HEK293 (cell line): ENCODE data around the gene BBLN.
A peak's percentile ranks its signal among the peaks of the same experiment; 100 is the strongest.

ENCODE experiments used
- CTCF ChIA-PET: fragments of 350-600 bp; formaldehyde crosslinking; extraction: SDS; loops from one replicate; lab custom pipeline; 2021; ENCODE audit warnings: antibody characterized with exemption; lab: Yijun Ruan, JAX
- POLR2A ChIA-PET: fragments of 300-600 bp; formaldehyde crosslinking; extraction: SDS; loops from one replicate; lab custom pipeline; 2020; ENCODE audit warnings: antibody characterized with exemption, inconsistent platforms; lab: Yijun Ruan, JAX
- H3K27ac ChIP-seq: fragments of 200-500 bp; sonication (Bioruptor generic); 2 replicates; pipeline ENCODE4 v1.5.1; 2014; ENCODE audit warnings: low read depth, low read length, control low read depth, inconsistent platforms; ENCODE audit errors: extremely low read depth
- H3K36me3 ChIP-seq, 2 experiments: fragments of 200-500 bp in 1 of 2; sonication (Bioruptor generic) in 1 of 2; 1 replicate in 1 of 2; 2 replicates in 1 of 2; pipeline ENCODE4 v1.5.1; 2014 to 2017; ENCODE audit warnings: inconsistent platforms in 2 of 2, low read length in 2 of 2; ENCODE audit not compliant: control insufficient read depth in 2 of 2, insufficient read depth in 1 of 2
- H3K4me1 ChIP-seq: fragments of 200-500 bp; sonication (Bioruptor generic); 2 replicates; pipeline ENCODE4 v1.5.1; 2014; ENCODE audit warnings: mild to moderate bottlenecking, low read length, inconsistent platforms; ENCODE audit not compliant: control insufficient read depth, insufficient read depth
- H3K4me3 ChIP-seq: 2 replicates; pipeline ENCODE4 v1.5.1; 2011; ENCODE audit warnings: low read depth, mild to moderate bottlenecking, control low read depth, low read length, moderate library complexity
- H3K9me3 ChIP-seq: fragments of 200-500 bp; sonication (Bioruptor generic); 2 replicates; pipeline ENCODE4 v1.5.1; 2014; ENCODE audit warnings: low read depth, low read length, inconsistent platforms; ENCODE audit not compliant: control insufficient read depth, insufficient read depth
- EGR2 ChIP-seq: fragments of 450-650 bp; formaldehyde crosslinking; IDR thresholded peaks from 2 replicates; pipeline ENCODE4 v1.5.1; 2016; ENCODE audit warnings: low read depth, missing biosample characterization, missing genetic modification characterization
- FEZF1 ChIP-seq: fragments of 450-650 bp; formaldehyde crosslinking; IDR thresholded peaks from 2 replicates; pipeline ENCODE4 v1.5.1; 2016; ENCODE audit warnings: missing biosample characterization, missing genetic modification characterization
- SP7 ChIP-seq: fragments of 450-650 bp; formaldehyde crosslinking; IDR thresholded peaks from 2 replicates; pipeline ENCODE4 v1.5.1; 2016; ENCODE audit warnings: missing biosample characterization, missing genetic modification characterization
- ZEB2 ChIP-seq: fragments of 450-650 bp; formaldehyde crosslinking; IDR thresholded peaks from 2 replicates; pipeline ENCODE4 v1.5.1; 2016; ENCODE audit warnings: missing biosample characterization, missing genetic modification characterization
- ZFHX2 ChIP-seq: fragments of 450-650 bp; formaldehyde crosslinking; conservative IDR thresholded peaks from 2 replicates; pipeline ENCODE4 v1.5.1; 2016; ENCODE audit warnings: missing biosample characterization, missing genetic modification characterization
- ZFP37 ChIP-seq: fragments of 450-650 bp; formaldehyde crosslinking; IDR thresholded peaks from 2 replicates; pipeline ENCODE4 v1.5.1; 2016; ENCODE audit warnings: missing biosample characterization, missing genetic modification characterization
- ZNF19 ChIP-seq: fragments of 450-650 bp; formaldehyde crosslinking; IDR thresholded peaks from 2 replicates; pipeline ENCODE4; 2016; ENCODE audit warnings: missing biosample characterization, missing genetic modification characterization, low read depth
- ZNF521 ChIP-seq: fragments of 450-650 bp; formaldehyde crosslinking; IDR thresholded peaks from 2 replicates; pipeline ENCODE4 v1.5.1; 2017; ENCODE audit warnings: missing biosample characterization, mild to moderate bottlenecking, missing genetic modification characterization
- ZNF549 ChIP-seq: fragments of 450-650 bp; IDR thresholded peaks from 2 replicates; pipeline ENCODE4 v1.5.1; 2018; ENCODE audit warnings: missing biosample characterization, missing genetic modification characterization, mild to moderate bottlenecking, inconsistent platforms, moderate library complexity
- ZNF596 ChIP-seq: fragments of 450-650 bp; IDR thresholded peaks from 2 replicates; pipeline ENCODE4 v1.5.0; 2018; ENCODE audit warnings: missing biosample characterization, mild to moderate bottlenecking, missing genetic modification characterization, moderate library complexity
- ZNF843 ChIP-seq: fragments of 450-650 bp; formaldehyde crosslinking; IDR thresholded peaks from 2 replicates; pipeline ENCODE4 v1.5.1; 2016; ENCODE audit warnings: missing biosample characterization, missing genetic modification characterization
- ZSCAN30 ChIP-seq: fragments of 450-650 bp; IDR thresholded peaks from 2 replicates; pipeline ENCODE4 v1.5.1; 2018; ENCODE audit warnings: missing biosample characterization, mild to moderate bottlenecking, missing genetic modification characterization, moderate library complexity
- TF ChIP-seq, protein P1 (sequence below): fragments of 450-650 bp; formaldehyde crosslinking; IDR thresholded peaks from 2 replicates; pipeline ENCODE4 v1.5.1; 2017; ENCODE audit warnings: missing biosample characterization, missing genetic modification characterization
- TF ChIP-seq, protein P2 (sequence below): fragments of 450-650 bp; formaldehyde crosslinking; IDR thresholded peaks from 2 replicates; pipeline ENCODE4 v1.5.1; 2017; ENCODE audit warnings: missing biosample characterization, missing genetic modification characterization
- TF ChIP-seq, protein P3 (sequence below): fragments of 450-650 bp; formaldehyde crosslinking; IDR thresholded peaks from 2 replicates; pipeline ENCODE4; 2016; ENCODE audit warnings: missing biosample characterization, missing genetic modification characterization
- TF ChIP-seq, protein P4 (sequence below): fragments of 450-650 bp; formaldehyde crosslinking; optimal IDR thresholded peaks from 2 replicates; pipeline ENCODE3; 2016; ENCODE audit warnings: missing biosample characterization, mild to moderate bottlenecking, missing genetic modification characterization
- TF ChIP-seq, protein P5 (sequence below): fragments of 450-650 bp; formaldehyde crosslinking; IDR thresholded peaks from 2 replicates; pipeline ENCODE4 v1.5.0; 2017; ENCODE audit warnings: missing biosample characterization, missing genetic modification characterization, borderline replicate concordance
- TF ChIP-seq, protein P6 (sequence below): fragments of 450-650 bp; formaldehyde crosslinking; IDR thresholded peaks from 2 replicates; pipeline ENCODE4 v1.5.1; 2016; ENCODE audit warnings: missing biosample characterization, missing genetic modification characterization
- TF ChIP-seq, protein P7 (sequence below): fragments of 450-650 bp; formaldehyde crosslinking; IDR thresholded peaks from 2 replicates; pipeline ENCODE4 v1.5.1; 2016; ENCODE audit warnings: missing biosample characterization, missing genetic modification characterization
- TF ChIP-seq, protein P8 (sequence below): fragments of 450-650 bp; formaldehyde crosslinking; IDR thresholded peaks from 2 replicates; pipeline ENCODE4 v1.5.1; 2016; ENCODE audit warnings: missing biosample characterization, missing genetic modification characterization
- TF ChIP-seq, protein P9 (sequence below): fragments of 450-650 bp; formaldehyde crosslinking; IDR thresholded peaks from 2 replicates; pipeline ENCODE4 v1.5.1; 2017; ENCODE audit warnings: missing biosample characterization, missing genetic modification characterization

The BBLN gene

DNA sequence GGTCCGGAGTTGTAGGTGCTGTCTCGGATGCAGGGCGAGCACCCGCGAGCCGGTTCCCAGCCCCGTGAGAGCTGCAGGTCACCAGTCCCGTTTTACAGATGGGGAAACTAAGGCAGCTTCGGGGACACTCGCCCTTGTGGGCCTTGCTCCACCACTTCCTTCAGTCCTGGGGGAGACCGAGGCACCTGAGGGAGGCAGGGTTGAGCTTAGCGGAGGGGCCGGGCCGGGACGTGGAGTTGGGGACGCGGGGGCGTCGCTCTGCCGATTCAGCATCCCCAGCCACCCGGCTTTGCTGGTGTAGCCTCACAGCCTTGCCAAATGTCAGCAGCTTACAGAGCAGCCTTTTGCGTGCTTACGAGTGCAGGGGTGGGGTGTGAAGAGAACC lies 530 bp downstream of the BBLN start:
- ChIA-PET POLR2A (interaction anchor here (0.6 to 3.9 kb wide), 16 partner anchors 9 to 343 kb away, joined by 3 to 30 read pairs (median 4); partner anchors contain the start of genes CIZ1, GOLGA2, NAIF1 and SLC25A25), CTCF (interaction anchor here (1.0 kb wide), 1 partner anchor 43 kb away, joined by 3 read pairs; no protein-coding TSS in a partner anchor)
- Histone ChIP-seq H3K9me3 (no peaks in the 10 kb centered on the region), H3K4me1 (no peaks in the 10 kb centered on the region), H3K4me3 (peak overlapping the region; percentile 60), H3K27ac (no peak overlapping the region; the same call in 1 of the 2 replicates), H3K36me3 (peaks cover 0 to 32% of the 10 kb centered on the region in 2 experiments; a peak in 2 of 3 replicates)
- TF ChIP-seq ZEB2 (tag by site-specific recombination) (peak; percentile 10; the same call in 1 of the 2 replicates), ZFP37 (tag by site-specific recombination) (no peak), FEZF1 (tag by site-specific recombination) (no peak), ZNF19 (no peak), ZSCAN30 (tag by site-specific recombination) (0 out of 2 replicates have a peak, but pooled peaks have one; percentile 2), ZNF843 (tag by site-specific recombination) (no peak), ZNF521 (tag by site-specific recombination) (no peak), ZFHX2 (peak; percentile 49; the same call in 1 of the 2 replicates), ZNF596 (no peak), SP7 (tag by site-specific recombination) (no peak), EGR2 (tag by site-specific recombination) (peak; percentile 31; the same call in 1 of the 2 replicates), ZNF549 (tag by site-specific recombination) (no peak)
- TF ChIP-seq, protein P1, sequence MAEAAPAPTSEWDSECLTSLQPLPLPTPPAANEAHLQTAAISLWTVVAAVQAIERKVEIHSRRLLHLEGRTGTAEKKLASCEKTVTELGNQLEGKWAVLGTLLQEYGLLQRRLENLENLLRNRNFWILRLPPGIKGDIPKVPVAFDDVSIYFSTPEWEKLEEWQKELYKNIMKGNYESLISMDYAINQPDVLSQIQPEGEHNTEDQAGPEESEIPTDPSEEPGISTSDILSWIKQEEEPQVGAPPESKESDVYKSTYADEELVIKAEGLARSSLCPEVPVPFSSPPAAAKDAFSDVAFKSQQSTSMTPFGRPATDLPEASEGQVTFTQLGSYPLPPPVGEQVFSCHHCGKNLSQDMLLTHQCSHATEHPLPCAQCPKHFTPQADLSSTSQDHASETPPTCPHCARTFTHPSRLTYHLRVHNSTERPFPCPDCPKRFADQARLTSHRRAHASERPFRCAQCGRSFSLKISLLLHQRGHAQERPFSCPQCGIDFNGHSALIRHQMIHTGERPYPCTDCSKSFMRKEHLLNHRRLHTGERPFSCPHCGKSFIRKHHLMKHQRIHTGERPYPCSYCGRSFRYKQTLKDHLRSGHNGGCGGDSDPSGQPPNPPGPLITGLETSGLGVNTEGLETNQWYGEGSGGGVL (tag by site-specific recombination), result no peak
- TF ChIP-seq, protein P2, sequence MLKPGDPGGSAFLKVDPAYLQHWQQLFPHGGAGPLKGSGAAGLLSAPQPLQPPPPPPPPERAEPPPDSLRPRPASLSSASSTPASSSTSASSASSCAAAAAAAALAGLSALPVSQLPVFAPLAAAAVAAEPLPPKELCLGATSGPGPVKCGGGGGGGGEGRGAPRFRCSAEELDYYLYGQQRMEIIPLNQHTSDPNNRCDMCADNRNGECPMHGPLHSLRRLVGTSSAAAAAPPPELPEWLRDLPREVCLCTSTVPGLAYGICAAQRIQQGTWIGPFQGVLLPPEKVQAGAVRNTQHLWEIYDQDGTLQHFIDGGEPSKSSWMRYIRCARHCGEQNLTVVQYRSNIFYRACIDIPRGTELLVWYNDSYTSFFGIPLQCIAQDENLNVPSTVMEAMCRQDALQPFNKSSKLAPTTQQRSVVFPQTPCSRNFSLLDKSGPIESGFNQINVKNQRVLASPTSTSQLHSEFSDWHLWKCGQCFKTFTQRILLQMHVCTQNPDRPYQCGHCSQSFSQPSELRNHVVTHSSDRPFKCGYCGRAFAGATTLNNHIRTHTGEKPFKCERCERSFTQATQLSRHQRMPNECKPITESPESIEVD (tag by site-specific recombination), result no peak
- TF ChIP-seq, protein P3, sequence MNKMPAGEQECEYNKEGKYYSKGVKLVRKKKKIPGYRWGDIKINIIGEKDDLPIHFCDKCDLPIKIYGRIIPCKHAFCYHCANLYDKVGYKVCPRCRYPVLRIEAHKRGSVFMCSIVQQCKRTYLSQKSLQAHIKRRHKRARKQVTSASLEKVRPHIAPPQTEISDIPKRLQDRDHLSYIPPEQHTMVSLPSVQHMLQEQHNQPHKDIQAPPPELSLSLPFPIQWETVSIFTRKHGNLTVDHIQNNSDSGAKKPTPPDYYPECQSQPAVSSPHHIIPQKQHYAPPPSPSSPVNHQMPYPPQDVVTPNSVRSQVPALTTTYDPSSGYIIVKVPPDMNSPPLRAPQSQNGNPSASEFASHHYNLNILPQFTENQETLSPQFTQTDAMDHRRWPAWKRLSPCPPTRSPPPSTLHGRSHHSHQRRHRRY (tag by site-specific recombination), result no peak
- TF ChIP-seq, protein P4, sequence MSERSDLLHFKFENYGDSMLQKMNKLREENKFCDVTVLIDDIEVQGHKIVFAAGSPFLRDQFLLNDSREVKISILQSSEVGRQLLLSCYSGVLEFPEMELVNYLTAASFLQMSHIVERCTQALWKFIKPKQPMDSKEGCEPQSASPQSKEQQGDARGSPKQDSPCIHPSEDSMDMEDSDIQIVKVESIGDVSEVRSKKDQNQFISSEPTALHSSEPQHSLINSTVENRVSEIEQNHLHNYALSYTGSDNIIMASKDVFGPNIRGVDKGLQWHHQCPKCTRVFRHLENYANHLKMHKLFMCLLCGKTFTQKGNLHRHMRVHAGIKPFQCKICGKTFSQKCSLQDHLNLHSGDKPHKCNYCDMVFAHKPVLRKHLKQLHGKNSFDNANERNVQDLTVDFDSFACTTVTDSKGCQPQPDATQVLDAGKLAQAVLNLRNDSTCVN, result peak; percentile 51
- TF ChIP-seq, protein P5, sequence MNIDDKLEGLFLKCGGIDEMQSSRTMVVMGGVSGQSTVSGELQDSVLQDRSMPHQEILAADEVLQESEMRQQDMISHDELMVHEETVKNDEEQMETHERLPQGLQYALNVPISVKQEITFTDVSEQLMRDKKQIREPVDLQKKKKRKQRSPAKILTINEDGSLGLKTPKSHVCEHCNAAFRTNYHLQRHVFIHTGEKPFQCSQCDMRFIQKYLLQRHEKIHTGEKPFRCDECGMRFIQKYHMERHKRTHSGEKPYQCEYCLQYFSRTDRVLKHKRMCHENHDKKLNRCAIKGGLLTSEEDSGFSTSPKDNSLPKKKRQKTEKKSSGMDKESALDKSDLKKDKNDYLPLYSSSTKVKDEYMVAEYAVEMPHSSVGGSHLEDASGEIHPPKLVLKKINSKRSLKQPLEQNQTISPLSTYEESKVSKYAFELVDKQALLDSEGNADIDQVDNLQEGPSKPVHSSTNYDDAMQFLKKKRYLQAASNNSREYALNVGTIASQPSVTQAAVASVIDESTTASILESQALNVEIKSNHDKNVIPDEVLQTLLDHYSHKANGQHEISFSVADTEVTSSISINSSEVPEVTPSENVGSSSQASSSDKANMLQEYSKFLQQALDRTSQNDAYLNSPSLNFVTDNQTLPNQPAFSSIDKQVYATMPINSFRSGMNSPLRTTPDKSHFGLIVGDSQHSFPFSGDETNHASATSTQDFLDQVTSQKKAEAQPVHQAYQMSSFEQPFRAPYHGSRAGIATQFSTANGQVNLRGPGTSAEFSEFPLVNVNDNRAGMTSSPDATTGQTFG (tag by site-specific recombination), result no peak
- TF ChIP-seq, protein P6, sequence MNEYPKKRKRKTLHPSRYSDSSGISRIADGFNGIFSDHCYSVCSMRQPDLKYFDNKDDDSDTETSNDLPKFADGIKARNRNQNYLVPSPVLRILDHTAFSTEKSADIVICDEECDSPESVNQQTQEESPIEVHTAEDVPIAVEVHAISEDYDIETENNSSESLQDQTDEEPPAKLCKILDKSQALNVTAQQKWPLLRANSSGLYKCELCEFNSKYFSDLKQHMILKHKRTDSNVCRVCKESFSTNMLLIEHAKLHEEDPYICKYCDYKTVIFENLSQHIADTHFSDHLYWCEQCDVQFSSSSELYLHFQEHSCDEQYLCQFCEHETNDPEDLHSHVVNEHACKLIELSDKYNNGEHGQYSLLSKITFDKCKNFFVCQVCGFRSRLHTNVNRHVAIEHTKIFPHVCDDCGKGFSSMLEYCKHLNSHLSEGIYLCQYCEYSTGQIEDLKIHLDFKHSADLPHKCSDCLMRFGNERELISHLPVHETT (tag by site-specific recombination), result no peak
- TF ChIP-seq, protein P7, sequence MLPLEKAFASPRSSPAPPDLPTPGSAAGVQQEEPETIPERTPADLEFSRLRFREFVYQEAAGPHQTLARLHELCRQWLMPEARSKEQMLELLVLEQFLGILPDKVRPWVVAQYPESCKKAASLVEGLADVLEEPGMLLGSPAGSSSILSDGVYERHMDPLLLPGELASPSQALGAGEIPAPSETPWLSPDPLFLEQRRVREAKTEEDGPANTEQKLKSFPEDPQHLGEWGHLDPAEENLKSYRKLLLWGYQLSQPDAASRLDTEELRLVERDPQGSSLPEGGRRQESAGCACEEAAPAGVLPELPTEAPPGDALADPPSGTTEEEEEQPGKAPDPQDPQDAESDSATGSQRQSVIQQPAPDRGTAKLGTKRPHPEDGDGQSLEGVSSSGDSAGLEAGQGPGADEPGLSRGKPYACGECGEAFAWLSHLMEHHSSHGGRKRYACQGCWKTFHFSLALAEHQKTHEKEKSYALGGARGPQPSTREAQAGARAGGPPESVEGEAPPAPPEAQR (tag by site-specific recombination), result no peak
- TF ChIP-seq, protein P8, sequence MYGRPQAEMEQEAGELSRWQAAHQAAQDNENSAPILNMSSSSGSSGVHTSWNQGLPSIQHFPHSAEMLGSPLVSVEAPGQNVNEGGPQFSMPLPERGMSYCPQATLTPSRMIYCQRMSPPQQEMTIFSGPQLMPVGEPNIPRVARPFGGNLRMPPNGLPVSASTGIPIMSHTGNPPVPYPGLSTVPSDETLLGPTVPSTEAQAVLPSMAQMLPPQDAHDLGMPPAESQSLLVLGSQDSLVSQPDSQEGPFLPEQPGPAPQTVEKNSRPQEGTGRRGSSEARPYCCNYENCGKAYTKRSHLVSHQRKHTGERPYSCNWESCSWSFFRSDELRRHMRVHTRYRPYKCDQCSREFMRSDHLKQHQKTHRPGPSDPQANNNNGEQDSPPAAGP (tag by site-specific recombination), result 0 out of 2 replicates have a peak, but pooled peaks have one; percentile 6
- TF ChIP-seq, protein P9, sequence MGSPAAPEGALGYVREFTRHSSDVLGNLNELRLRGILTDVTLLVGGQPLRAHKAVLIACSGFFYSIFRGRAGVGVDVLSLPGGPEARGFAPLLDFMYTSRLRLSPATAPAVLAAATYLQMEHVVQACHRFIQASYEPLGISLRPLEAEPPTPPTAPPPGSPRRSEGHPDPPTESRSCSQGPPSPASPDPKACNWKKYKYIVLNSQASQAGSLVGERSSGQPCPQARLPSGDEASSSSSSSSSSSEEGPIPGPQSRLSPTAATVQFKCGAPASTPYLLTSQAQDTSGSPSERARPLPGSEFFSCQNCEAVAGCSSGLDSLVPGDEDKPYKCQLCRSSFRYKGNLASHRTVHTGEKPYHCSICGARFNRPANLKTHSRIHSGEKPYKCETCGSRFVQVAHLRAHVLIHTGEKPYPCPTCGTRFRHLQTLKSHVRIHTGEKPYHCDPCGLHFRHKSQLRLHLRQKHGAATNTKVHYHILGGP (tag by site-specific recombination), result no peak
